IMR-90 (cell line): ENCODE results near the gene TLCD1.

Experiments used
- MAFK ChIP-seq: IDR thresholded peaks from 2 replicates; pipeline ENCODE4 v1.6.1; 2012; ENCODE audit warnings: low read depth, low read length, improper control_type of control experiment
- POLR2A ChIP-seq: IDR thresholded peaks from 2 replicates; pipeline ENCODE4 v1.6.1; 2012; ENCODE audit warnings: mild to moderate bottlenecking, low read depth, low read length

DNA sequence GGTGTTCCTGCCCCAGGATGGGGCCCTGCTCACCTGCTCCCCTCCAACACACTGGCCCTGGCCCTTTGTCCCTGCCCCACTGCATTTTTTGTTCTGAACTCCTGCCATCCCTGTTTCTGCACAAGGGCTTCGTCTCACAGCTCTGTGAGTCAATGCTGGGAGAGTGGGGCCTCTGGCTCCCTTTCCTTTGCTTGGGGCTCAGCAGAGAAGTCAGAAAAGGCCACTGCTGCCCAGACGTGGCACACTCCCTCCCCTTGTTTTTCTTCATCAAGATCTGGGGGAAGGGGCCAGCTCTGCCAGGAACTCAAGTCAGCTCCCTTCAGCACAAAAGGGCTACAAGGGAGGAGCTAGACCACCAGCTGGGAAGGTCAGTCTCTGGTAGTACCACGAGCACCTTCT, 23.3 kb downstream of the TLCD1 start:
- TF ChIP-seq POLR2A (no peak), MAFK (no peak)
